Measurements from ENCODE around the gene BANP. TPM values are rescaled to one million over a fixed set of nuclear protein-coding genes. Genes with fewer than 3 reads are reported as not detected.

The BANP gene
- total RNA-seq, 1 donor from 2014 or later = 30.4 TPM

DNA sequence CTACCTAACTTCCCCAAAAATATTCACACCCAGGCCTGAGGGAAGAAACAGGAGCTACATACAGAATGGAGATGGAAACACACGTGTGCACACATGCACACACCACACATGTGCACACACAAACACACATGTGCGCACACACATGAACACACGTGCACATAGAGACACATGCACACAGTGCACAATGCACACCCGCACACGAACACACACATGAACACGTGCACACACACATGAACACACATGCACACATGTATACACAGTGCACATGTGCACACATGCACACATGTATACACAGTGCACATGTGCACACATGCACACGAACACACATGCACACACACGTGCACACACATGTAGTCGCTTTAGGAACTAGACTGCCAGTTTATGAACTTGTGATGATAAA is 33.7 kb upstream of the BANP start:
- no peak for DNase-seq (ENCODE audit: low spot score)
- Histone ChIP-seq H3K9me3 (ENCODE audit: low read depth) (no peaks in the 10 kb centered on the region), H3K4me1 (no peaks in the 10 kb centered on the region), H3K4me3 (no peak overlapping the region), H3K79me2 (ENCODE audit: low read depth) (no peaks in the 10 kb centered on the region), H3K27ac (no peak overlapping the region), H3K4me2 (no peak overlapping the region), H3K9ac (no peak overlapping the region), H3F3A (ENCODE audit: low read depth) (no peaks in the 10 kb centered on the region), H3K36me3 (no peaks in the 10 kb centered on the region), H4K20me1 (ENCODE audit: low read depth) (no peaks in the 10 kb centered on the region), H2AFZ (replicated peaks) (no peak overlapping the region), H3K27me3 (no peaks in the 10 kb centered on the region)
- peak overlapping the region; percentile 3 for H3K27ac Mint-ChIP-seq
- no peaks in the 10 kb centered on the region for H3K36me3 Mint-ChIP-seq
- no peaks in the 10 kb centered on the region for H3K4me1 Mint-ChIP-seq
- peaks cover 2% of the 10 kb centered on the region for H3K9me3 Mint-ChIP-seq
- TF ChIP-seq EZH2phosphoT487 (IDR thresholded peaks at IDR 0.05) (no peak), EZH2 (IDR thresholded peaks at IDR 0.05) (no peak)
- TF ChIP-seq, protein P1, sequence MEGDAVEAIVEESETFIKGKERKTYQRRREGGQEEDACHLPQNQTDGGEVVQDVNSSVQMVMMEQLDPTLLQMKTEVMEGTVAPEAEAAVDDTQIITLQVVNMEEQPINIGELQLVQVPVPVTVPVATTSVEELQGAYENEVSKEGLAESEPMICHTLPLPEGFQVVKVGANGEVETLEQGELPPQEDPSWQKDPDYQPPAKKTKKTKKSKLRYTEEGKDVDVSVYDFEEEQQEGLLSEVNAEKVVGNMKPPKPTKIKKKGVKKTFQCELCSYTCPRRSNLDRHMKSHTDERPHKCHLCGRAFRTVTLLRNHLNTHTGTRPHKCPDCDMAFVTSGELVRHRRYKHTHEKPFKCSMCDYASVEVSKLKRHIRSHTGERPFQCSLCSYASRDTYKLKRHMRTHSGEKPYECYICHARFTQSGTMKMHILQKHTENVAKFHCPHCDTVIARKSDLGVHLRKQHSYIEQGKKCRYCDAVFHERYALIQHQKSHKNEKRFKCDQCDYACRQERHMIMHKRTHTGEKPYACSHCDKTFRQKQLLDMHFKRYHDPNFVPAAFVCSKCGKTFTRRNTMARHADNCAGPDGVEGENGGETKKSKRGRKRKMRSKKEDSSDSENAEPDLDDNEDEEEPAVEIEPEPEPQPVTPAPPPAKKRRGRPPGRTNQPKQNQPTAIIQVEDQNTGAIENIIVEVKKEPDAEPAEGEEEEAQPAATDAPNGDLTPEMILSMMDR (IDR thresholded peaks at IDR 0.05) = no peak
- H3K27me3 Mint-ChIP-seq (ENCODE audit: insufficient read depth, low read depth) = peaks cover 11% of the 10 kb centered on the region
- H3K4me3 Mint-ChIP-seq = no peak overlapping the region

DNA sequence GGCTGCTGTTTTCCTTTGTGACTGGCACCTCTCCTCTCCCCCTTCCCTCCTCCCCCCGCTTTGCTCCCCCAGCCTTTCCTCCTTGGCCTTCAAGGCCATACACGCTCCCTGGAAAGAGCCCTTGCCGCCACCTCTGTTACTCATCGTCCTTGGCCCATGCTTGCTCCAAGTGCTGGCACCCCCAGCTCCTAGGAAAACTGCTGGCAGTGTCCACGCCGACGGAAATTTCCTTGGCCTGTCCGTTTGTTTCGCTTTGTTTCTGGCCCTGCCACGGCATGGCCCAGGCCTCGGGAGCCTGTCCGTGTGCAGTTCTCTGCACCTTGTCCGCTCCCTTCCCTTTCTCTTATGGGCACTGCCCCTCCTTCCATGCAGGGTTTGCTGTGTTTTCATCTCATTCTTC is 32.9 kb upstream of the BANP start:
- Mint-ChIP-seq H3K27ac (no peak overlapping the region), H3K4me1 (no peaks in the 10 kb centered on the region), H3K36me3 (no peaks in the 10 kb centered on the region), H3K9me3 (peaks cover 2% of the 10 kb centered on the region), H3K27me3 (ENCODE audit: insufficient read depth, low read depth) (peaks cover 11% of the 10 kb centered on the region), H3K4me3 (no peak overlapping the region)
- no peak overlapping the region for H3K9ac ChIP-seq
- no peaks in the 10 kb centered on the region for H4K20me1 ChIP-seq (ENCODE audit: low read depth)
- DNase-seq (ENCODE audit: low spot score) = no peak
- no peaks in the 10 kb centered on the region for H3K79me2 ChIP-seq (ENCODE audit: low read depth)
- no peaks in the 10 kb centered on the region for H3F3A ChIP-seq (ENCODE audit: low read depth)
- no peak overlapping the region for H2AFZ ChIP-seq (replicated peaks)
- H3K27ac ChIP-seq = no peak overlapping the region
- no peak overlapping the region for H3K4me2 ChIP-seq
- no peaks in the 10 kb centered on the region for H3K36me3 ChIP-seq
- no peaks in the 10 kb centered on the region for H3K4me1 ChIP-seq
- H3K4me3 ChIP-seq = no peak overlapping the region
- TF ChIP-seq EZH2 (IDR thresholded peaks at IDR 0.05) (no peak), EZH2phosphoT487 (IDR thresholded peaks at IDR 0.05) (no peak)
- TF ChIP-seq, protein P1 (IDR thresholded peaks at IDR 0.05) = no peak
- no peaks in the 10 kb centered on the region for H3K27me3 ChIP-seq
- H3K9me3 ChIP-seq (ENCODE audit: low read depth) = no peaks in the 10 kb centered on the region

DNA sequence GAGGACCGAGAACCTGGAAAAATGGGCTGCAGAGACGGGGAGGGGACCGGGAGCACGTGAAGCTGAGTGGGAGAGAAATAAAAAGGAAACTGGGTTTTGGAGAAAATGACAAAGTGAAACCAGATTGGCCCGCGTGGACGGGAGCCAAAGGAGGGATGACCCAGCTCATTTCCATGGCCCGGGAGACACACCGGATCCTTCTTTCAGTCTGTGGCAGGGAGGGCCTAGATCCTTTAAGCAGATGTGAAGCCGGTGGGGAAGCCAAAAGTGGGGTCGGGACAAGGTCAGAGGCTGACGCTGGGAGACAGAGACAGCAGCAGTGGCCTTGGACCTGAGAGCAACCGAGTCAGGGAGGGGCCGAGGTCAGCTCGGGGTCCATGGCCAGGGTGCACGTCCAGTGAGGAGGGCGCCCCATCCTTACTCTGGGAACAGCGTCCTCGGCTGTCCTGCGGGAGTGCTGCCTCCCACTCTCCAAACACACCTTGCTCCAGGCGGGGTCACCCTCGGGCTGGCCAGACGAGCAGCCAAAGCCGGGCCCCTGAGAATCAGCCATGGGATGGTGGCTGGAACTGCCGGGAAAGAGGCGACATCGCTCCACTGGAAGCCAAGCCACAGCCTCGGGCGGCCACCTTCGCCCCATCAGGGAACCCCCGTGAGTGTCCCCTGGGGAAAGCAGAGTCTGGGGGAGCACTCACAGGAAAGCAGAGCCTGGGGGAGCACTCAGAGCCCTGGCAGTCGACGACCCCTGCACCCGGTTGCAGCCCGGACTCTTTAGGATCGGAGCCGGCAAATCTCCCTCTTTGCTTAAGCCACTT is 32.2 kb upstream of the BANP start:
- H3K4me2 ChIP-seq = no peak overlapping the region
- DNase-seq (ENCODE audit: low spot score) = no peak
- no peaks in the 10 kb centered on the region for H3K36me3 ChIP-seq
- no peak overlapping the region for H3K9ac ChIP-seq
- no peaks in the 10 kb centered on the region for H3K9me3 ChIP-seq (ENCODE audit: low read depth)
- H3K27me3 Mint-ChIP-seq (ENCODE audit: insufficient read depth, low read depth) = peaks cover 9% of the 10 kb centered on the region
- no peak for TF ChIP-seq EZH2 (IDR thresholded peaks at IDR 0.05)
- TF ChIP-seq EZH2phosphoT487 (IDR thresholded peaks at IDR 0.05) = no peak
- TF ChIP-seq, protein P1 (IDR thresholded peaks at IDR 0.05) = no peak
- H3K4me1 Mint-ChIP-seq = peaks cover 1% of the 10 kb centered on the region
- H3K4me1 ChIP-seq = peaks cover 2% of the 10 kb centered on the region
- H3K79me2 ChIP-seq (ENCODE audit: low read depth) = no peaks in the 10 kb centered on the region
- no peak overlapping the region for H3K27ac Mint-ChIP-seq
- H3K36me3 Mint-ChIP-seq = no peaks in the 10 kb centered on the region
- H4K20me1 ChIP-seq (ENCODE audit: low read depth) = no peaks in the 10 kb centered on the region
- H3K4me3 Mint-ChIP-seq = no peak overlapping the region
- no peaks in the 10 kb centered on the region for H3F3A ChIP-seq (ENCODE audit: low read depth)
- no peak overlapping the region for H3K27ac ChIP-seq
- H3K4me3 ChIP-seq = no peak overlapping the region
- H3K27me3 ChIP-seq = no peaks in the 10 kb centered on the region
- peaks cover 2% of the 10 kb centered on the region for H3K9me3 Mint-ChIP-seq
- no peak overlapping the region for H2AFZ ChIP-seq (replicated peaks)

Measured in neural progenitor cell (in vitro differentiated cells).